Measurements from ENCODE around the gene GRB7.

DNA sequence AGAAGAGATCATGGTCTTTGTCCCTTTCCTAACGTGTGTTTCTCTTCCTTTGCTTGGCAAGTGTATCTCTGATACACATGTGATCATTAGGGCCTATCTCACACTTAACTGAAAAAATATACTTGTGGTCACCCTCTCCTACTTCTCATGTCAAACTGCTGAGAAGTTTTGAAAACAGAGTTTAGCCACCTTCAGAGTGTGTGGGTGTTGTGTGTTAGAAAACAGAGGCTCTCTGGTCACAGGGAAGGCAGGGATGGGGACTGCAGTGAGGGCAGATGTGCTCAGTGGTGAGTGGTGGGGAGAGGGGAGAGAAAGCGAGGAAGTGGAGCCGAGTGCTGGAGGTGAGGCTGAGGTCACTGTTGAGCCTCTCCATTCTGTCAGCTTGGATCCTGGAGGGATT, 29.4 kb downstream of the GRB7 start:
- TF ChIP-seq CTCF (IDR thresholded peaks at IDR 0.05) (no peak), POLR2A (IDR thresholded peaks at IDR 0.05) (no peak)

Measured in uterus (tissue), 2 donors.